Stimulated activated CD4-positive, alpha-beta T cell treated with anti-CD3 and anti-CD28 coated beads, TNF-alpha, amount 100 ng/mL, for 24 hours (primary cell): ENCODE data around the gene ACY1.
"Not testable (repeated sequence)": the region's sequence is repeated elsewhere in the genome, so short reads cannot be mapped to it uniquely, and the experiment has no call there.

ENCODE experiments used
- DNase-seq, 3 experiments: peaks; one replicate each; pipeline ENCODE4 v3.0.0-alpha.2; 2020; ENCODE audit warnings: low read depth in 3 of 3

Gene ACY1

GRCh38 chr3:52024765-52025452, 41.6 kb downstream of the ACY1 start:
- DNase-seq, result no peak

GRCh38 chr3:52025453-52025852, 42.1 kb downstream of the ACY1 start:
- no peak for DNase-seq

GRCh38 chr3:52026041-52026440, 42.7 kb downstream of the ACY1 start:
- no peak for DNase-seq

DNA sequence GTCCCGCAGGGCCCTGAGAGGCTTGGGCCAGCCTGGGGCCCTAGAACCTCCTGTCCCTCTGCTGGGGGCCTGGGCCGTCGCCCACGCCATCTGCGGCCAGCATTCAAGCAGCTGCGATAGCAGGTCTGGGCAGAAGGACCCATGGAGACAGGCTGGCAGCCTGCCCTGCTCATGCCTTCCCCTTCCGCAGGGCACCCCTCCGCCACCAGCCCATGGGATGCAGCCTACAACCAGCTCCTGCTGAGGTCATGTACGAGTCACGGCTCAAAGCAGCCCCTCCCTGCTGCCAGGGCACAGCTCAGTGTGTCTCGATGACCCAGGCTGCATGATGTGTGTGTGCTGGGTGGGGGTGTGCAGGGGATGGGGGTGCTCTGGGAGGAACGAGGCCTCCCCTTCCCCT, 45.2 kb downstream of the ACY1 start:
- no peak for DNase-seq

DNA sequence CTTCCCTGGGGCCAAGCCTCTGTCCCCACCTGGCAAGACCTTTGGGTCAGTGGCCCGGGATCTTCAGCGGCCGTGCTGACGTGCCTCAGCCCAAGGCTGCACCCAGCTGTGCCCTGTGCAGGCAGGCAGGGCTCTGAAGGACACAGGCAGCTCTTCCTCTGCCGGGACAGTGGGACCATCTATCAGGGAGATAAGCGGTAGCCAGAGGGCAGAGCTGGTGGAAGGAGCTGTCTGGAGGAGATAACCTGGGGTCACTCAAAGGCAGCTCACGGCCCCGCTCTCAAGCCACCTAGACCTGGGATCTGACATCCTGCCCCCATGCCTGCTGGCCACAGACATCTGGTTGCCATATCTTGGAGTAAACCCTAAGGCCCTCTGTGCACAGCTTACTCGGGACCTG, 45.7 kb downstream of the ACY1 start:
- DNase-seq, result no peak

GRCh38 chr3:52029535-52029934, 46.2 kb downstream of the ACY1 start:
- no peak for DNase-seq

DNA sequence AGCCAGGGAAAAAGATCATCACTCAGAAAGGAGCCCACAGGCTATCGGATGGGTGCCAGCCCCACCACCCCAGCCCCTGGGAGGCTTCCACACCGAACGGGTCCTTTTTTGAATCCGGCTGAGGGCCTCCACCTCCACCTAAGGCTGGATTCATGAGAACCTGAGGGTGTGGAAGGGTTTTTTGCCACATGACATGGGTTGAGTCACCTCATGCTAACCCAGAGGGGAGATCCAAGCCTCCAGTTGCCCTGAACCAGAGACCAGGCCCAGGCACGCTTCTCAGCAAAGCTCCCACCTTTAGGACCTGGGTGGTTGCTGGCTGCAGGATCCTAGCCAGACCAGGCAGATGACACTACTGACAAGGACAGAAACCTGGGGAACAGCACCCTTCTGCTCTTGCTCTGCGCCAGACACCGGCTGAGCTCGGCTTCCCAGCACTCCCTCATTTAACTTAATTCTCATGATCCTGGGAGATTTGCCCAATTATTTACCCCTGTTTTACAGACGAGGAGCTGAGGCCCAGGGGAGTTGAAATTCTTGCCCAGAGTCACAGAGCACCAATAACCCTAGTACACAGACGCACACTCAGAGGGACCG, 47.5 kb downstream of the ACY1 start:
- no peak for DNase-seq

- no peak for DNase-seq
Measured at GRCh38 chr3:52031896-52032295, 48.6 kb downstream of the ACY1 start.

DNA sequence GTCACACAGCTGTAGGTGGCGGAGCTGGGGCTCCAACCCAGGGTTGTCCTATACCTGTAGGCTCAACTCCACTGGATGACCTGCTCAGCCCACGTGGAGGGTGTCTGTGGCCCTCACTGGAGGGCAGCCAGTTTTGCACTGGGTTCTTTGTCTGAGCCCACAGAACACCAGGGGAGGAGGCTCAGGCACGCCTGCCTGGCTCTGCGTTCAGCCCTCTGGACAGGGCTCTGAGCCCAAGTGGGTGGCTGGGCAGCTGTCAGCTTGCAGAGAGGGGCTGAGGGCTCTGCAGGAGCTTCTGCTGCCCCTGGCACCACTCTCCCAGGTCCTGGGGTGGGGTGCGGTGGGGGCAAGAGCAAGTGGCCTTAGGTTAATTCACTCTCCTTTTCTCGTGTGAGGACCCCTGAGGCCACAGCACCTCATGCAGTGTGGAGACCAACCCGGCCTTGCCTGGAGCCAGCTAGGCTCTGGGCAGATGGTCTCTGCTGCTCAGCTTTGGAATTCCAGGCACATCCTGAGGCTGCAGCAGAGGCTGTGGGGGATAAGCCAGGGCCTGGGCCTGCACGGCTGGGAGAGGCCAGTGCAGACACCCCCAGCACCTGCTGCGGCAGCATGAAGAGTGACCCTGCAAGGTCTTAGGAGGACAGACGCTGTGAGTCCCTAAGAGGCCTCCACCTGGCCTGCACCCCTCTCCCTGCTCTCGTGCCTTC, 49.5 kb downstream of the ACY1 start:
- no peak for DNase-seq

GRCh38 chr3:52033748-52034147, 50.4 kb downstream of the ACY1 start:
- DNase-seq, result not testable (repeated sequence)

GRCh38 chr3:52034212-52034611, 50.9 kb downstream of the ACY1 start:
- no peak for DNase-seq

GRCh38 chr3:52034651-52035050, 51.3 kb downstream of the ACY1 start:
- DNase-seq, result no peak

DNA sequence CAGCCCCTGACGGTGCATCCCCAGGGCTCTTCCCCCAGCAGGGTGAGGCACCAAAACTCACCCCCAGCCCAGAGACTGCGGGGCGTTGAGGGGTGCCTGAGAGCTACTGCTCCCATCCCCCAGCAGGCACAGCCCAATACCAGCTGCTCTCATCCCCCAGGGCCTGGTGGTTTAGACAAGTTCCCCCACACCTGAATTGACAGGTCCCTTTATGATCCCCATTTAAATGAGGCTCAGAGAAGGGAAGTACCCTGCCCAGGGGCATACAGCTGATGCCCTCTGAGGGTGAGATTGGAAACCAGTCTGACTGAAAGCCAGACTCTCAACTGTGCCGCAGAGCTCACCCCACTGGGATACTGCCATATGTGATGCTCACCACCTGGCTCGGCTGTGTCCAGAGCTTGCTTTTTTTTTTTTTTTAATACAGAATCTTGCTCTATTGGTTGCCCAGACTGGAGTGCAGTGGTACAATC, 52.9 kb downstream of the ACY1 start:
- no peak for DNase-seq

GRCh38 chr3:52036829-52037228, 53.5 kb downstream of the ACY1 start:
- no peak for DNase-seq

- no peak for DNase-seq
Measured at GRCh38 chr3:52037291-52037690, 54.0 kb downstream of the ACY1 start.

GRCh38 chr3:52038227-52038626, 54.9 kb downstream of the ACY1 start:
- DNase-seq, result no peak
